B cell (primary cell): ENCODE results near the gene ERICH3. TPM values are rescaled to one million over a fixed set of nuclear protein-coding genes. Genes with fewer than 3 reads are reported as not detected.

ENCODE experiments used
- ATAC-seq: fragments of 200-7000 bp; cut with Tn5 transposase; one replicate; pipeline ENCODE4 v1.10.0; 2021; ENCODE audit warnings: low read depth, mild to moderate bottlenecking, moderate number of reproducible peaks, moderate library complexity
- CTCF ChIA-PET: fragments of 350-600 bp; sonication (Branson Sonifier 250); formaldehyde crosslinking; loops from one replicate; lab custom pipeline; 2021; ENCODE audit warnings: antibody characterized with exemption, inconsistent platforms; lab: Charles Lee
- POLR2A ChIA-PET: fragments of 350-600 bp; sonication (Branson Sonifier 250); formaldehyde crosslinking; loops from one replicate; lab custom pipeline; 2021; ENCODE audit warnings: antibody characterized with exemption; lab: Charles Lee
- DNase-seq: peaks from one replicate; pipeline ENCODE4 v3.0.0; 2013
- H2AFZ ChIP-seq: 2 replicates; pipeline ENCODE4 v1.6.1; 2012; ENCODE audit warnings: mild to moderate bottlenecking, low read depth, low read length; ENCODE audit not compliant: insufficient read depth, poor library complexity, severe bottlenecking
- H3K27ac ChIP-seq, 2 donors: 1 replicate in 1 of 2; 2 replicates in 1 of 2; pipeline ENCODE4 v1.5.1; 2012 to 2013; ENCODE audit warnings: low read length in 2 of 2, mild to moderate bottlenecking in 2 of 2, moderate library complexity in 1 of 2
- H3K27me3 ChIP-seq, 4 experiments: fragments of 200-600 bp in 1 of 4; sonication (generic) in 1 of 4; replicated peaks in 1 of 4; 1 replicate in 2 of 4; 2 replicates in 2 of 4; pipeline versions ENCODE4 v1.6.1 to v1.7.0; 2013 to 2016; ENCODE audit warnings: low read length in 3 of 4, mild to moderate bottlenecking in 2 of 4, mixed read lengths in 1 of 4, moderate library complexity in 1 of 4; ENCODE audit not compliant: insufficient read depth in 4 of 4, control insufficient read depth in 3 of 4; ENCODE audit errors: control extremely low read depth in 1 of 4
- H3K36me3 ChIP-seq, 2 experiments: replicated peaks in 1 of 2; 1 replicate in 1 of 2; 2 replicates in 1 of 2; pipeline versions ENCODE4 v1.6.1 to v1.7.1; 2013; ENCODE audit warnings: low read length in 1 of 2; ENCODE audit not compliant: insufficient read depth in 2 of 2, control insufficient read depth in 1 of 2; ENCODE audit errors: control extremely low read depth in 1 of 2, extremely low read depth in 1 of 2
- H3K4me1 ChIP-seq, 2 donors: fragments of 200-600 bp in 1 of 2; sonication (generic) in 1 of 2; 1 replicate in 1 of 2; 2 replicates in 1 of 2; pipeline versions ENCODE4 v1.5.1 to v1.6.1; 2013 to 2017; ENCODE audit warnings: low read length in 2 of 2; ENCODE audit not compliant: control insufficient read depth in 2 of 2, insufficient read depth in 2 of 2
- H3K4me2 ChIP-seq: replicated peaks from 2 replicates; pipeline ENCODE3; 2012; ENCODE audit warnings: mild to moderate bottlenecking, low read depth, low read length; ENCODE audit not compliant: poor library complexity, severe bottlenecking
- H3K4me3 ChIP-seq, 5 experiments: fragments of 200-600 bp in 1 of 5; sonication (generic) in 1 of 5; 1 replicate in 3 of 5; 2 replicates in 2 of 5; pipeline versions ENCODE4 v1.5.1 to v1.7.0; 2011 to 2016; ENCODE audit warnings: low read length in 4 of 5, mild to moderate bottlenecking in 4 of 5, low read depth in 2 of 5, control low read depth in 1 of 5, moderate library complexity in 1 of 5; ENCODE audit not compliant: insufficient read depth in 1 of 5; ENCODE audit errors: control extremely low read depth in 1 of 5, extremely low read depth in 1 of 5
- H3K79me2 ChIP-seq: fragments of 200-600 bp; sonication (generic); one replicate; pipeline ENCODE4 v1.6.0; 2016; ENCODE audit warnings: low read length; ENCODE audit not compliant: control insufficient read depth, insufficient read depth
- H3K9ac ChIP-seq: fragments of 200-600 bp; sonication (generic); 2 replicates; pipeline ENCODE4 v1.6.1; 2017; ENCODE audit warnings: mild to moderate bottlenecking, low read length, moderate library complexity
- H3K9me3 ChIP-seq, 3 donors: one replicate each; pipeline versions ENCODE4 v1.6.1 to v1.7.1; 2013; ENCODE audit warnings: low read length in 2 of 3; ENCODE audit not compliant: control insufficient read depth in 2 of 3, insufficient read depth in 1 of 3; ENCODE audit errors: control extremely low read depth in 1 of 3
- H4K20me1 ChIP-seq: 2 replicates; pipeline ENCODE4 v1.6.0; 2012; ENCODE audit warnings: mild to moderate bottlenecking, low read length; ENCODE audit not compliant: insufficient read depth, control insufficient read depth, poor library complexity, severe bottlenecking
- H3K27ac Mint-ChIP-seq: one replicate; pipeline ENCODE4 v1.8.0; 2021; ENCODE audit warnings: mixed read lengths
- H3K27me3 Mint-ChIP-seq: one replicate; pipeline ENCODE4 v1.8.0; 2021; ENCODE audit warnings: mixed read lengths
- H3K4me1 Mint-ChIP-seq: one replicate; pipeline ENCODE4 v1.8.0; 2021; ENCODE audit warnings: mixed read lengths
- H3K4me3 Mint-ChIP-seq: one replicate; pipeline ENCODE4 v1.8.0; 2021; ENCODE audit warnings: mixed read lengths
- H3K9me3 Mint-ChIP-seq: one replicate; pipeline ENCODE4 v1.8.0; 2022; ENCODE audit warnings: mixed read lengths; ENCODE audit not compliant: insufficient read depth
- EZH2 ChIP-seq: IDR thresholded peaks from 2 replicates; pipeline ENCODE4 v1.6.1; 2012; ENCODE audit warnings: borderline replicate concordance, low read depth, mild to moderate bottlenecking, moderate library complexity, low read length; ENCODE audit not compliant: insufficient read depth, poor library complexity, severe bottlenecking
- WGBS: methylation state at CpG from one replicate; pipeline ENCODE4 v1.1.5; 2013; ENCODE audit warnings: missing lambda C conversion rate; ENCODE audit not compliant: insufficient coverage; 5-methylcytosine and 5-hydroxymethylcytosine counted together
- intact Hi-C: fragments of 100-400 bp; cut with micrococcal nuclease; formaldehyde crosslinking; loops from one replicate; pipeline ENCODE4 v1.10.0; 2022
- polyA plus RNA-seq: library from polyadenylated mRNA; depleted of rRNA; stranded (reverse); fragments of >200 nt; gene quantifications from 2 replicates; pipeline ENCODE4 v1.2.3, GENCODE V29; 2012
- total RNA-seq, 2 donors: library from RNA; stranded (reverse); fragments of 120-200 nt in 1 of 2; gene quantifications; 1 replicate in 1 of 2; 2 replicates in 1 of 2; pipeline versions ENCODE4 v1.2.3 to v1.2.4, GENCODE V29; 2013 to 2022
- TF ChIP-seq, protein P1 (sequence below): fragments of 200-600 bp; IDR thresholded peaks from one replicate; pipeline ENCODE4 v1.8.0; 2022; ENCODE audit warnings: antibody characterized with exemption, mild to moderate bottlenecking

The ERICH3 gene
- total and polyA plus RNA-seq, 2 donors (not counting 1 experiment from before 2014, with no cell fraction given), result 0.03 to 0.27 TPM

DNA sequence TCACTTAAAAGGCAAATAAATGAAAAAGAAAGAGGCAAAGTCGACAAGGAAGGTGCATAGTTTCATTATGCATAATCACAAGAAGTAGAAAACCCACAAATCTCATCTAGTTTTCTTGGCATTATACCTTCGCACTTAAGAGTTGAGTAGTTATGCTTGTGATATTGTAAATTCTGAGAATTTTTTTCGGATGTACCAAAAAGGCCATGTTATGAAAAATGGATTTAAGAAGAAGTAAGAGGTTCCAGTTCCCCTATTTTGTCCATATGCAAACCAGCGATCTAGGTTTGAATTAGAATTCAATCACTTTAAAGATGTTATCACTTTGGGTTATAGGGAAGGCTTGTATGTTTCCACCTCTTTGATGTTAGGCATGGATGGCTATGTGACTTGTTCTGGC lies 7.9 kb upstream of the ERICH3 start:
- no CpG with 5 or more reads among the region's 4 CpGs for WGBS
- Histone ChIP-seq H3K36me3 (no peaks in the 10 kb centered on the region), H3K9me3 (no peaks in the 10 kb centered on the region), H2AFZ (no peak overlapping the region), H4K20me1 (no peaks in the 10 kb centered on the region), H3K4me2 (peak overlapping the region; percentile 7), H3K27me3 (no peaks in the 10 kb centered on the region), H3K9ac (no peak overlapping the region), H3K27ac (no peak overlapping the region), H3K4me3 (no peak overlapping the region), H3K79me2 (no peaks in the 10 kb centered on the region), H3K4me1 (peaks cover 2 to 4% of the 10 kb centered on the region in 2 donors)
- Mint-ChIP-seq H3K9me3 (no peaks in the 10 kb centered on the region), H3K4me1 (peaks cover 17% of the 10 kb centered on the region), H3K4me3 (no peak overlapping the region), H3K27ac (no peak overlapping the region), H3K27me3 (no peaks in the 10 kb centered on the region)
- ATAC-seq, result peak; percentile 17
- no peak for DNase-seq
- TF ChIP-seq, protein P1, sequence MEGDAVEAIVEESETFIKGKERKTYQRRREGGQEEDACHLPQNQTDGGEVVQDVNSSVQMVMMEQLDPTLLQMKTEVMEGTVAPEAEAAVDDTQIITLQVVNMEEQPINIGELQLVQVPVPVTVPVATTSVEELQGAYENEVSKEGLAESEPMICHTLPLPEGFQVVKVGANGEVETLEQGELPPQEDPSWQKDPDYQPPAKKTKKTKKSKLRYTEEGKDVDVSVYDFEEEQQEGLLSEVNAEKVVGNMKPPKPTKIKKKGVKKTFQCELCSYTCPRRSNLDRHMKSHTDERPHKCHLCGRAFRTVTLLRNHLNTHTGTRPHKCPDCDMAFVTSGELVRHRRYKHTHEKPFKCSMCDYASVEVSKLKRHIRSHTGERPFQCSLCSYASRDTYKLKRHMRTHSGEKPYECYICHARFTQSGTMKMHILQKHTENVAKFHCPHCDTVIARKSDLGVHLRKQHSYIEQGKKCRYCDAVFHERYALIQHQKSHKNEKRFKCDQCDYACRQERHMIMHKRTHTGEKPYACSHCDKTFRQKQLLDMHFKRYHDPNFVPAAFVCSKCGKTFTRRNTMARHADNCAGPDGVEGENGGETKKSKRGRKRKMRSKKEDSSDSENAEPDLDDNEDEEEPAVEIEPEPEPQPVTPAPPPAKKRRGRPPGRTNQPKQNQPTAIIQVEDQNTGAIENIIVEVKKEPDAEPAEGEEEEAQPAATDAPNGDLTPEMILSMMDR, result no peak
- no peak for TF ChIP-seq EZH2
- POLR2A ChIA-PET, result no interaction called here
- CTCF ChIA-PET, result interaction anchor here (1.2 kb wide), 1 partner anchor 8 kb away, joined by 6 read pairs; no protein-coding TSS in a partner anchor
- intact Hi-C loops, result no loop called here

DNA sequence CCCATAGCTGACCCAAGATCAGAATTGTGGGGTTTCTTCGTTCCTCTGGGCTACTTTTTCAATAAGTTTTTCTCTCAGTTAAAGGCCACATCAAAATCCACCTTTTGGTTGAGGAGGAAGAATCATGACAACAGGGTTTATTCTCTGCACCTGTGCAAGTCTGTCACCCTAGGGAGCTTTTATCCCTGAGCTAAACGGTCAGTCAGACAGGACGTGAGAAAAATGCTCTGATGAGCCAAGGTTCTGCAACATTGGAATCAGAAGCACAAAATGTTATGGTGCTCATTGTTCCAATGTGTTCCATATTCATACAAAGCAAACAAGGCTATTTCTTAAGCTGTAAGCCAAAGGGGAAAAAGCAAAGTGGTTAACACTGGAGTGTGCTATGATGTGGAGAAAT lies 7.4 kb upstream of the ERICH3 start:
- no peaks in the 10 kb centered on the region for H3K79me2 ChIP-seq
- H3K4me3 ChIP-seq, result no peak overlapping the region
- no peak overlapping the region for H3K9ac ChIP-seq
- no peaks in the 10 kb centered on the region for H3K9me3 ChIP-seq
- intact Hi-C loops, result no loop called here
- no peaks in the 10 kb centered on the region for H3K27me3 ChIP-seq
- Mint-ChIP-seq H3K4me3 (no peak overlapping the region), H3K9me3 (no peaks in the 10 kb centered on the region), H3K27ac (no peak overlapping the region), H3K27me3 (no peaks in the 10 kb centered on the region), H3K4me1 (peaks cover 17% of the 10 kb centered on the region)
- POLR2A ChIA-PET, result interaction anchor here (0.5 kb wide), 1 partner anchor 1089 kb away, joined by 5 read pairs; no protein-coding TSS in a partner anchor
- no peak overlapping the region for H3K27ac ChIP-seq
- TF ChIP-seq, protein P1, result no peak
- TF ChIP-seq EZH2, result no peak
- H3K4me1 ChIP-seq, result peaks cover 2 to 4% of the 10 kb centered on the region in 2 donors
- H3K36me3 ChIP-seq, result no peaks in the 10 kb centered on the region
- no peak overlapping the region for H2AFZ ChIP-seq
- no CpG with 5 or more reads among the region's 3 CpGs for WGBS
- DNase-seq, result no peak
- no peaks in the 10 kb centered on the region for H4K20me1 ChIP-seq
- peak overlapping the region; percentile 7 for H3K4me2 ChIP-seq
- no peak for ATAC-seq
- CTCF ChIA-PET, result interaction anchor here (1.2 kb wide), 1 partner anchor 8 kb away, joined by 6 read pairs; no protein-coding TSS in a partner anchor
